NCI-H510A treated with DMSO at 0.1 percent for 48 hours (cell line): Measurements from ENCODE around the gene GIPC2.
"Not testable (repeated sequence)": the region's sequence is repeated elsewhere in the genome, so short reads cannot be mapped to it uniquely, and the experiment has no call there.

Source experiments
- DNase-seq: peaks from one replicate; lab custom pipeline; 2025; lab: John Stamatoyannopoulos, UW

Gene GIPC2

GRCh38 chr1:78036450-78036849 lies 9.3 kb upstream of the GIPC2 start:
- no peak for DNase-seq

GRCh38 chr1:78038071-78038470 lies 7.7 kb upstream of the GIPC2 start:
- no peak for DNase-seq

- DNase-seq, result peak; percentile 45
Measured at GRCh38 chr1:78038491-78038939, 7.3 kb upstream of the GIPC2 start.

- DNase-seq, result no peak
Measured at GRCh38 chr1:78040484-78041089, 5.2 kb upstream of the GIPC2 start.

GRCh38 chr1:78043436-78043835 lies 2.3 kb upstream of the GIPC2 start:
- DNase-seq, result no peak

- DNase-seq, result no peak
Measured at GRCh38 chr1:78044796-78045562, 787 bp upstream of the GIPC2 start.

- DNase-seq, result no peak
Measured at GRCh38 chr1:78045563-78045925, 222 bp upstream of the GIPC2 start.

- DNase-seq, result no peak
Measured at GRCh38 chr1:78047106-78047505, 1.3 kb downstream of the GIPC2 start.

- DNase-seq, result peak; percentile 76
Measured at GRCh38 chr1:78047631-78048030, 1.9 kb downstream of the GIPC2 start.

GRCh38 chr1:78048446-78048845 lies 2.7 kb downstream of the GIPC2 start:
- no peak for DNase-seq

- DNase-seq, result no peak
Measured at GRCh38 chr1:78049396-78049795, 3.6 kb downstream of the GIPC2 start.

- DNase-seq, result no peak
Measured at GRCh38 chr1:78051005-78051404, 5.2 kb downstream of the GIPC2 start.

- DNase-seq, result no peak
Measured at GRCh38 chr1:78052685-78053405, 7.1 kb downstream of the GIPC2 start.

GRCh38 chr1:78053498-78053897 lies 7.7 kb downstream of the GIPC2 start:
- no peak for DNase-seq

GRCh38 chr1:78054559-78054958 lies 8.8 kb downstream of the GIPC2 start:
- DNase-seq, result no peak

GRCh38 chr1:78054972-78055371 lies 9.2 kb downstream of the GIPC2 start:
- DNase-seq, result no peak

- no peak for DNase-seq
Measured at GRCh38 chr1:78055565-78056132, 9.9 kb downstream of the GIPC2 start.

- no peak for DNase-seq
Measured at GRCh38 chr1:78058670-78059069, 12.9 kb downstream of the GIPC2 start.

GRCh38 chr1:78060857-78061563 lies 15.2 kb downstream of the GIPC2 start:
- no peak for DNase-seq

GRCh38 chr1:78061825-78062523 lies 16.2 kb downstream of the GIPC2 start:
- no peak for DNase-seq

- DNase-seq, result not testable (repeated sequence)
Measured at GRCh38 chr1:78064886-78065285, 19.1 kb downstream of the GIPC2 start.
